Mucosa of rectum (tissue), 2 donors: ENCODE measurements around the gene MYRIP.
"Not testable (repeated sequence)": the region's sequence is repeated elsewhere in the genome, so short reads cannot be mapped to it uniquely, and the experiment has no call there.

Source experiments
- H3K27ac ChIP-seq, 2 donors: one replicate each; pipeline ENCODE4 v1.7.0; 2013; ENCODE audit warnings: inconsistent platforms in 2 of 2, low read depth in 2 of 2, low read length in 2 of 2
- H3K27me3 ChIP-seq, 2 donors: one replicate each; pipeline ENCODE4 v1.7.0; 2013; ENCODE audit warnings: low read length in 2 of 2; ENCODE audit not compliant: control insufficient read depth in 2 of 2, insufficient read depth in 2 of 2
- H3K36me3 ChIP-seq, 2 donors: one replicate each; pipeline ENCODE4 v1.7.0; 2013; ENCODE audit warnings: low read length in 2 of 2; ENCODE audit not compliant: control insufficient read depth in 2 of 2, insufficient read depth in 2 of 2
- H3K4me1 ChIP-seq, 2 donors: one replicate each; pipeline ENCODE4 v1.7.0; 2013; ENCODE audit warnings: low read length in 2 of 2, mild to moderate bottlenecking in 1 of 2; ENCODE audit not compliant: control insufficient read depth in 2 of 2, insufficient read depth in 2 of 2
- H3K4me3 ChIP-seq, 2 donors: one replicate each; pipeline ENCODE4 v1.7.0; 2013; ENCODE audit warnings: low read length in 2 of 2
- H3K9ac ChIP-seq, 2 donors: one replicate each; pipeline ENCODE4 v1.7.0; 2013; ENCODE audit warnings: low read length in 2 of 2, low read depth in 1 of 2, mild to moderate bottlenecking in 1 of 2
- H3K9me3 ChIP-seq, 2 donors: one replicate each; pipeline ENCODE4 v1.7.0; 2013; ENCODE audit warnings: low read length in 2 of 2; ENCODE audit not compliant: control insufficient read depth in 2 of 2
- donor health status: healthy.
- donor health status: Normal muscosa, but diverticular disease.

MYRIP gene

DNA sequence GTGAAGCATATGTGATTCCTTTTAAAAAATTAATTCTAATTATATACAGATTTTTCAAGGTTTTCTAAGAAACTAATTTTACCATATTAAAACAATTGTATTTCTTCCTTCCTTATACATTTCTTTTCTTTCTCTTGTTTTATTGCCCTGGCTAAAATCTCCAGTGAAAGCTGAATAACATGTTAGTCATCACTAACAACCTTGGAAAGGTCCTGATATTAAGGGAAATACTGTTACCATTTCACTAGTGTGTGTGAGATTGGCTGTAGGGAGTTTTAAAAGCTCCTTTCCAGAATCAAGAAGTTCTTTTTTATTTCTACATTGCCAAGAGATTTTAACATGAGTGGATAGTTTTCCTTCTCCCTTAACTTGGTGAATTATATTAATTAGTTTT lies 270.4 kb downstream of the MYRIP start:
- Histone ChIP-seq H3K36me3 (no peaks in the 10 kb centered on the region), H3K9ac (no peak overlapping the region), H3K27me3 (no peaks in the 10 kb centered on the region), H3K4me3 (no peak overlapping the region), H3K4me1 (no peaks in the 10 kb centered on the region), H3K27ac (no peak overlapping the region), H3K9me3 (no peaks in the 10 kb centered on the region)

GRCh38 chr3:40083066-40083465 lies 273.7 kb downstream of the MYRIP start:
- Histone ChIP-seq H3K9ac (no peak overlapping the region), H3K4me1 (peaks cover 3 to 7% of the 10 kb centered on the region in 2 donors), H3K4me3 (no peak overlapping the region), H3K9me3 (no peaks in the 10 kb centered on the region), H3K36me3 (no peaks in the 10 kb centered on the region), H3K27ac (no peak overlapping the region), H3K27me3 (no peaks in the 10 kb centered on the region)

DNA sequence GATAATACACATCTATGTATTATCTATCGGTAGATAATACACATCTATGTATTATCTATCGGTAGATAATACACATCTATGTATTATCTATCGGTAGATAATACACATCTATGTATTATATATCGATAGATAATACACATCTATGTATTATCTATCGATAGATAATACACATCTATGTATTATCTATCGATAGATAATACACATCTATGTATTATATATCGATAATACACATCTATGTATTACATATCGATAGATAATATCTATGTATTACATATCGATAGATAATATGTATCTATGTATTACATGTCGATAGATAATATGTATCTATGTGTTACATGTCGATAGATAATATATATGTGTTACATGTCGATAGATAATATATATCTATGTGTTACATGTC lies 275.0 kb downstream of the MYRIP start:
- peaks cover 3 to 11% of the 10 kb centered on the region in 2 donors for H3K4me1 ChIP-seq
- not testable (repeated sequence) for H3K9me3 ChIP-seq, H3K36me3 ChIP-seq, H3K27me3 ChIP-seq, H3K4me3 ChIP-seq, H3K9ac ChIP-seq, H3K27ac ChIP-seq

DNA sequence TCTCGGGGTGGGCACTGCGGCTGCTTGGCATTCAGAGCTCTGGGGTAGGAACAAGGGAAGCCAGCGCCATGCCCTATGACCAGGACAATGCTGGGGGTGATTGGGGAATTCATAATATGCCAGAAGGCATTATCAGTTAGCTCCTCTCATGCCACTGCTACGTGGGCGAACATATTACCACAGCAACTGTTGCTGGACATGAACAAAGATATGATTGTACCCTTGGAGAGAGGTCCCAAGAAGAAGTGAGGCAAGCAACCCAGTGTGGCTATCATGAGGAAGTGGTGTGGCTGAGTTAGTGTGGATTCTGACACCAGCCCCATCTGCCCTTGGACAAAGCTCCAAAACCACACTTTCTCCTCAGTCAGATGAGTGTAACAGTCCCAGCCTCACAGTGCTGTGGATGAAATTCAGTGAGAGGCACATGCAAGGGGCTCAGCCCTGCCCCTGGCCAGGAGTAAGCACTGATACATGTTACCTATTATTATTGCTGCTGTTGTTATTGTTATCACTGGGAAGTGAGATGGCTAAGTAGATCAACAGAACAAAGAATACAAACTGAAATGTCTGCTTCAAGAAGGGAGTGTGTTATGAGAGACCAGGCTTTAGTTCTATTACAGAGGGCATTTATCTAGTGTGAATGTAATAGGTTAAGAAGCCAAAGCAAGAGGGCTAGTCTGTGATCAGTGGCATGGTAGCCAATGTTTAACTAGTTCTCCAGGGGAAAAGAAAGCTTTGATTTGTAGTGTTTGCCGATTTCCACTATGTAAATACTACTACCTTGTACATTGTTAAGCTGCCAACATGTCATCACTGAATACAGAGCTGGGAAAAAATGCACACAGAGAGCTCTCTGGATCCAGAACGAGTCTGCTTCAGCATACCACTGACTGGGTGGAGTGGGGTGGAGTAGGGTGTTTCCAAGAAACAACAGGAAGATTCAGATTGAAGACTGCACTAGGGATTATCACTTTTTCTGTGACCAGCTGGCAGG lies 277.8 kb downstream of the MYRIP start:
- Histone ChIP-seq H3K36me3 (no peaks in the 10 kb centered on the region), H3K27me3 (no peaks in the 10 kb centered on the region), H3K4me1 (peaks cover 3 to 11% of the 10 kb centered on the region in 2 donors), H3K9ac (no peak overlapping the region), H3K9me3 (no peaks in the 10 kb centered on the region), H3K4me3 (no peak overlapping the region), H3K27ac (no peak overlapping the region)

DNA sequence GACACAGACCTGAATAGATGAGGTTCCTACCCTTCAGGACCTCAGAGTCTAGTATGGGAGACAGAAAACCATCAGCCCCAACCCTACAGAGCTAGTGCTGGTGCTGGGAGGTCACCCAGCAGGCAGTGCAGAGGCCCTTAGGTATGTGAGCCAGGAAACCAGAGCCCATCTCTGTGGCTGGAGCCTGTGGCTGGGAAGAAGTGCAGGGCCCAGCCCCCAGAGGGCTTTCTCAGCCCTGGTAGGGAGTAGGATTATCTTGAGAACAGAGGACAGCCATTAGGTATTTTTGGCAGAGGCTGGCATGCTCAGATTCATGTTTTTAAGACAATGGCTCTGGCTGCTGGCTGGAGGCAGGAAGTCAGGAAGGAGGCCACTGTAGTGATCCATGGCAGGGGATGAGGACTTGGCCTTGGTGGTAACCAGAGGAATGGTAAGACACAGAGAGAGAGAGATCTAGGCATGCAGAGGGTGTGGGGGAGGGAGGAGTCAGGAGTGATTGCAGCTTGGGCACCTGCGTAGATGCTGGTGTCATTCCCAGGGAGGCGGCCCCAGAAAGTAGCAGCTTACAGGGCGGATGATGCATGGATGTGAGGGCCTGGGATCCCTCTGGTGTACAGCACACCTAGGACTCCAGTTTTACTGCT lies 279.2 kb downstream of the MYRIP start:
- no peaks in the 10 kb centered on the region for H3K36me3 ChIP-seq
- no peaks in the 10 kb centered on the region for H3K27me3 ChIP-seq
- H3K27ac ChIP-seq = no peak overlapping the region
- no peak overlapping the region for H3K4me3 ChIP-seq
- peaks cover 3 to 11% of the 10 kb centered on the region in 2 donors for H3K4me1 ChIP-seq
- H3K9me3 ChIP-seq = no peaks in the 10 kb centered on the region
- H3K9ac ChIP-seq = no peak overlapping the region

- Histone ChIP-seq H3K4me3 (no peak overlapping the region), H3K27me3 (no peaks in the 10 kb centered on the region), H3K27ac (no peak overlapping the region), H3K36me3 (no peaks in the 10 kb centered on the region), H3K4me1 (no peaks in the 10 kb centered on the region), H3K9me3 (no peaks in the 10 kb centered on the region), H3K9ac (no peak overlapping the region)
These were observed 287.3 kb downstream of the MYRIP start for GRCh38 chr3:40096661-40097111.

DNA sequence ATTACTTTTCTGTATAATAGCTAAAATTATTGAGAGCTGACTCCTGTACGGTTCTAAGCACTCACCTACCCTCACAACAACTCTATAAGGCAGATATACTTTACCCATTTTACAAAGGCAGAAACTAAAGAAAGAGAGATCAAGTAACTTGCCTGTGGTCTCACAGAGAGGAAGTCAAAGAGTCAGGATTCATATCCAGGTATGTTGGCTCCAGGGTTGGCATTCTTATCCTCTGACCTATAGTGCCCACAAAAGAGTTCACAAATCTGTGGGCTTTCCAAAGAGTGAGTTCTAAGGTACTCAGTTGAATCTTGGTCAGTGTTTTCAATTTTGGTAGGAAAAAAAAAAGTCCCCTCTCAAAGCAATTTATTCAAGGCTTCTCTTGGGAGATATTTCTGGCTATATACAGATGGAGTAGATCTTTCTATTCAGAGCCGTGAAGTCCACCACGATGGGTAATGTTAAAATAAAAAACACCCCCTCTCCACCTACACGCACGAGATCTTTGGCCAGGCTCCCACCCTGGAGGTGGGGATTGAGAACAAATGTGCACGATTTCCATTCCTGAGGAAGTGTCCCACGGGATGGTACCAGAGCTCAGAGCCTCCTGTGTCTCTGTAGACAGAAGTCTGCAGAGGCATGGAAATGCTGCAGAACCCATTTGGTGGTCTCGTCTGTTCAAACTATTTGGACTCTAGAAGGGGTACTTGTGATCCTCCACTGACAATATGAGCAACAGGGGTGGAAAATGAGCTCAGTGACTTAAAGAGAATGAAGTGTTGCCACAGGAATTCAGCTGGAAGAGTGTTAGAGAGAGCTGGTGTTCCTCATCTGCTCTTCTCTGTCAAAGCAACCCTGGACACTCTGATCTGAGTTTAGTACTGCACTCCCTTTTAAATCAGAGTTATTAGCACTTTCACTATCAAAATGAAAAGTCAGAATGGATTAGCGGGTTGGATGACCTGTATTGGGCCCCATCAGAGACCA lies 288.0 kb downstream of the MYRIP start:
- no peaks in the 10 kb centered on the region for H3K27me3 ChIP-seq
- H3K4me1 ChIP-seq = no peaks in the 10 kb centered on the region
- H3K9me3 ChIP-seq = peaks cover 0 to 2% of the 10 kb centered on the region in 2 donors
- H3K27ac ChIP-seq = no peak overlapping the region
- H3K4me3 ChIP-seq = no peak overlapping the region
- H3K36me3 ChIP-seq = no peaks in the 10 kb centered on the region
- H3K9ac ChIP-seq = no peak overlapping the region

DNA sequence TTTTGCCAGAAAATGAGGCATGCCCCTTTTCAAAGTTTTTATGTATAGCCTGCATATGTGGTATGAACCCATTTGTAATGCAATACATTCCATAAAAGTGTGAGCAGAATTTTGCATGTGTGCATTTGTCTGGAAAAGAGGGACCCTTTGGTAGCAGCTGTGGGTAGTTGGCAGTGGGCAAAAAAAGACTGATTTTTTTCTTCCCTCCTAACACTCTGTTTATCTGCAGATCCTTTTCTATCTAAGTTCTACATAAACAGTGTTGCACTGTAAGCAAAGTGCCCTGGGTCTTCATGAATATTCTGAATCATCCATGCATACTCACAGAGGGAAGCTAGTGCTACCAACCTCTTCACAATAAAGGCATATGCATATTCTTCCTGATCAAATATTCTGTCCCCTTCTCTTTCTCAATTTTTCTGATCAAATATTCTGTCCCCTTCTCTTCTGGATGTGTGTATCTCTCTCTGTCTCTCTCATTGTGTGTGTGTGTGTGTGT lies 288.9 kb downstream of the MYRIP start:
- Histone ChIP-seq H3K9ac (no peak overlapping the region), H3K27ac (no peak overlapping the region), H3K27me3 (no peaks in the 10 kb centered on the region), H3K4me1 (no peaks in the 10 kb centered on the region), H3K4me3 (no peak overlapping the region), H3K36me3 (no peaks in the 10 kb centered on the region), H3K9me3 (peaks cover 0 to 2% of the 10 kb centered on the region in 2 donors)

DNA sequence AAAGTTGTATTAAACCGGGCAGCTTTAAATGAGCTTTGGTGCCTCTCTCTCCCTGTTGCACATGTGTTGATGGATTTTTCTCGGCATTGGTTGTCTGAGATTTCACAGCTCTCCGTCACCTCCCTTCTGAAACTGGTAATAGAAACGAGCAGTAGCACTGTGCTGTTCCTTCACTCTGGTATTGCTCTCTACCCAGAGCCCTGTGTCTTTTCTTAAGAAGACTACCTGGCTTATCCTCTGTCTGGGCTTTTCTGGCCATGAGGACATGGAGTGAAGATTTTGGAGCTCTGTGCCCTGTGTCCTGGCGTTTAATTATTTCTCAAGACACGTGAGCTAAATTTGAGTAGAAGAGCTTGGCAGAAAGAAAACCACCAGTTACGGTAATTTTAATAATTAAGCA lies 290.5 kb downstream of the MYRIP start:
- Histone ChIP-seq H3K4me1 (no peaks in the 10 kb centered on the region), H3K9ac (no peak overlapping the region), H3K36me3 (no peaks in the 10 kb centered on the region), H3K27ac (no peak overlapping the region), H3K27me3 (no peaks in the 10 kb centered on the region), H3K4me3 (no peak overlapping the region), H3K9me3 (peaks cover 0 to 2% of the 10 kb centered on the region in 2 donors)
